Body of pancreas (tissue), 4 donors: ENCODE data around the gene TMPRSS9.

Source experiments
- CTCF ChIP-seq, 7 experiments: fragments of 450-650 bp in 4 of 7; fragments of 200-600 bp in 3 of 7; sonication (generic) in 3 of 7; IDR thresholded peaks; one replicate each; pipeline ENCODE4 v1.5.1; 2016 to 2019; ENCODE audit warnings: antibody characterized with exemption in 7 of 7
- POLR2A ChIP-seq, 3 donors: fragments of 450-650 bp; IDR thresholded peaks; one replicate each; pipeline ENCODE4 v1.6.1; 2016; ENCODE audit warnings: antibody characterized with exemption in 3 of 3, mild to moderate bottlenecking in 2 of 3

DNA sequence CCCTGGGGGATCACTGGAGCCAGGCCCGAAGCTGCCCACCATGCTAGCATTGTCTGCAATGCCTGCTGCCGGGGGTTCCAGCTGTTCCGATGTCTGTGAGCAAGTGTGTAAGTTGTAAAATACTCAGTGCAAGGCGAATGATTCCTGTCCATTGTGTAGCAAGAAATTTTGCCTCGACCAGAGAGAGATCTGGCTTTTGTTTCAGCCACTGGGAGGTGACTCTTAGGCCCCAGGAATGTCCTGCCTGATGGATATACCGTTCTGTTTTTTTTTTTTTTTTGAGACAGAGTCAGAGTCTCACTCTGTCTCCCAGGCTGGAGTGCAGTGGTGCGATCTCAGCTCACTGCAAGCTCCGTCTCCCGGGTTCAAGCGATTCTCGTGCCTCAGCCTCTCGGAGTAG, 108.5 kb downstream of the TMPRSS9 start:
- TF ChIP-seq CTCF (IDR thresholded peaks at IDR 0.05) (no peak), POLR2A (IDR thresholded peaks at IDR 0.05) (no peak)
